GM12864 (cell line): ENCODE data around the gene KIF7.

ENCODE experiments used
- DNase-seq: peaks from one replicate; pipeline ENCODE4 v3.0.0-alpha.2; 2011; ENCODE audit warnings: low read depth
- H3K4me3 ChIP-seq: 2 replicates; pipeline ENCODE4 v1.5.1; 2011; ENCODE audit warnings: mild to moderate bottlenecking, low read depth, low read length, control low read depth
- TF ChIP-seq, protein P1 (sequence below): IDR thresholded peaks from 2 replicates; pipeline ENCODE4 v1.5.1; 2011; ENCODE audit warnings: low read depth, mild to moderate bottlenecking, moderate library complexity, low read length, control low read depth, inconsistent platforms; ENCODE audit errors: missing control alignments

The KIF7 gene

GRCh38 chr15:89669941-89670340 is 14.7 kb upstream of the KIF7 start:
- DNase-seq, result no peak
- TF ChIP-seq, protein P1, sequence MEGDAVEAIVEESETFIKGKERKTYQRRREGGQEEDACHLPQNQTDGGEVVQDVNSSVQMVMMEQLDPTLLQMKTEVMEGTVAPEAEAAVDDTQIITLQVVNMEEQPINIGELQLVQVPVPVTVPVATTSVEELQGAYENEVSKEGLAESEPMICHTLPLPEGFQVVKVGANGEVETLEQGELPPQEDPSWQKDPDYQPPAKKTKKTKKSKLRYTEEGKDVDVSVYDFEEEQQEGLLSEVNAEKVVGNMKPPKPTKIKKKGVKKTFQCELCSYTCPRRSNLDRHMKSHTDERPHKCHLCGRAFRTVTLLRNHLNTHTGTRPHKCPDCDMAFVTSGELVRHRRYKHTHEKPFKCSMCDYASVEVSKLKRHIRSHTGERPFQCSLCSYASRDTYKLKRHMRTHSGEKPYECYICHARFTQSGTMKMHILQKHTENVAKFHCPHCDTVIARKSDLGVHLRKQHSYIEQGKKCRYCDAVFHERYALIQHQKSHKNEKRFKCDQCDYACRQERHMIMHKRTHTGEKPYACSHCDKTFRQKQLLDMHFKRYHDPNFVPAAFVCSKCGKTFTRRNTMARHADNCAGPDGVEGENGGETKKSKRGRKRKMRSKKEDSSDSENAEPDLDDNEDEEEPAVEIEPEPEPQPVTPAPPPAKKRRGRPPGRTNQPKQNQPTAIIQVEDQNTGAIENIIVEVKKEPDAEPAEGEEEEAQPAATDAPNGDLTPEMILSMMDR, result no peak

DNA sequence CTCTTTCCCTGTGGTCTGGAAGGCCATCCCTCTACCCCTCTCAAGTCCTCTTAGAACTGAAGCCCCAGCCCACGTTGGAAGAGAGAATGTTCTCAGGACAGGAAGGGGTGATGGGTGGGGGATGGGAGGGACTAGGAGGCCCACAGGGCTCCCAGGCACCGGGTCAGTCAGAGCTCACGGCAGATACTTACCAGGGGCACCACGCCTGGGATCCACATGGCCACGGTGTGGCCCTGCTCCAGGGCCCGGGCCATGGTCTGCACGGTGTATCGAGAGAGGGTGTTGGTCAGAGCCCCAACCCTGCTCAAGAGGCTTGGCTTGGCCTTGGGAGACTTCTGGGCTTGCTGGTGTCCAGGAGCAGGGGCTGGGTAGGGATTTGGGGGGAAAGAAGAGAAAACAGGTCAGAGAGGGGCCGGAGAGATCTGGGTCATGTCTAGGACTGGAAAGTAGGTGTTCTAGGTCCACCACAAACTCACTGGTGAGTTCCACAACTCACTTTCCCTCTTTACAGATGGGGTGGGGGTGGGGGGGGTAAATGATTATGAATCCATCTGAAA is 14.1 kb upstream of the KIF7 start:
- TF ChIP-seq, protein P1, result no peak
- DNase-seq, result no peak
- no peak overlapping the region for H3K4me3 ChIP-seq

More at GRCh38 chr15:89669941-89670340, 14.7 kb upstream of the KIF7 start:
- no peak overlapping the region for H3K4me3 ChIP-seq

DNA sequence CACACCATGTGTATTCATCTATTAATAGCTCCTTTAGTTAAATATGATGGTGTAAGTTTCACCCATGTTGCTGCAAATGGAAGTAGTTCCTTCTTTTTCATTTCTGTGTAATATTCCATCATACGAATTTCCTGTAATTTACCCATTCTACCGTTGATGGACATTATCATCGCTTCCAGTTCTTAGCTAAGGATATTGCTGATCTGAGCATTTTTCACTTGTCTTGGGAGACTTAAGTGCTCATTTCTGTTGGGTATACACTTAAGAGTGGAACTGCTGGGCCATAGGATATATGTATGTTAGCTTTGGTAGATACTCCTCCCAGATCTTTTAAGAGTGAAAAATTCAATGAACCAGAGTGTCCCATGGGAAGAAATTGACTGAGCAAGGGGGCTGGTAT is 12.9 kb upstream of the KIF7 start:
- DNase-seq, result no peak
- no peak overlapping the region for H3K4me3 ChIP-seq
- TF ChIP-seq, protein P1, result no peak

GRCh38 chr15:89667706-89667960 is 12.4 kb upstream of the KIF7 start:
- H3K4me3 ChIP-seq, result no peak overlapping the region
- DNase-seq, result no peak
- TF ChIP-seq, protein P1, result no peak

DNA sequence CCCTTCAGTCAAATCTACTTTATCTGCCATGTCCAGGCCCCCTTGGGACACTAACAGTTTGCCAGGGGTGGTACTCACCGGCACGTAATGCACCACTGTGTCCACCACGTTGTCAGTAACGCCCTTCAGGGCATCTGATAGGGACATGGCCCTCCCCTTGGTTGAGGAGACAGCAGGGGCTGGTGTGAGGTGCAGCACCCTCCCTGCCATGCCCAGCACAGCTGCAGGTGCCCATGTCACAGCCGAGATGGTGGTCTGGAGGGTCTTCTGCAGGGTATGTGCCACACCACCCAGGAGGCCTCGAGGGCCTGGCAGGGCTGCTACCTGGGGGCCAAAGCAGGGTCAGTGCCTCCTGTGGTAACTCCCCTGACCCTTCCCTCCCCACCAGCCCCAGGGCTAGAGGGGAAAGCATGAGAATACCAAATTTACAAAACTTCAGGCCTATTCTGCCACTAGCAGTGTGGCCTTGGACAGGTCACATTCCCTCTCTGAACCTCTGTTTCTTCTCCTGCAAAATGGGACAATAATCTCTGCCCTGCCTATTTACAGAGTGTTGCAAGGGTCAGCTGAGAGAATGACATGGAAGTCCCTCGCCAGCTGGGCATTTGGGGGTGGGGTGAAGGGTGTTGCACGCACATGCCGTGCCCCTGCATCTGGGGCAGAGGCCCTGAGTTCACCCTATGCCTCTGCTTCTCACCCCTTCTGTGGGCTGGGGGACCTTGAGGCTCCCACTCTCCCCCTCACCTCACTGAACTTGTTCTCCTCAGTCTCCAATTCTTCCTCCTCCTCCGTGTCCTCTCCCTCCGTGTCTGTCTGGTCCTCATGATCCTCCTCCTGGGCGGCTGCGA is 11.8 kb upstream of the KIF7 start:
- TF ChIP-seq, protein P1, result no peak
- DNase-seq, result no peak
- no peak overlapping the region for H3K4me3 ChIP-seq

DNA sequence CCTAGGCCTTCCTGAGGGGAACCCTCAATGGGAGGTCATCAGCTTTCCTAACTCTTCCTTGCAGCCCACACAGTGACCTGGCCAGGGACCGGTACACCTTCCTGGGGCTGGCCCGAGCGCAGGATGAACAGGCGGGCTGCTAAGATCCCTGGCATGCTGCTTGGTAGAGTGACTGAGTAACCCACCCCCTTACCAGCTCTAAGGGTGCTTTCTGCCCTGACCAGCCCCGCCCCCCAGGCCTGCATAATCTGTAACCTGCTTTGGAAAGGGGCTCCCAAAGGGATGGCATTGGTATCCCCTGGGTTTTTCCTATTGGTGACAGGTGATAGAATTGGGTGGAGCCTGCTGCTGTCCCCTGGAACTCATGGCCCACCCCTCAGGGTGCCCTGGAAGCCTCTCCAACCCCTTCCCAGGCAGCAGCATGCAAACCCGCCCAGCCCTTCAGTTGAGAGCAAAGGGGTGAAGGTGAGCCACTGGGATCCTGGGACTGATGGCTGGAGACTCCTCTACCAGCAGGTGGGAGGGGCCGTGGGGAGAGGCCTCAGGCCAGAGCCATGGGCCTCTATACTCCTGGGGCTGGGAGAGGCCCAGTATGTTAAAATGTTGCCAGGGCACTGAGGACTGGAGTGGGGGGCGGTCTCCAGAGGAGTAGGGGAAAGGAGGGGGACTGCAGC is 11.1 kb upstream of the KIF7 start:
- no peak overlapping the region for H3K4me3 ChIP-seq
- TF ChIP-seq, protein P1, result no peak
- DNase-seq, result no peak
